K562 (cell line): ENCODE data around the gene DDX23.

ENCODE experiments used
- CHD1 ChIP-seq: fragments of 200-600 bp; sonication (generic); IDR thresholded peaks from one replicate; pipeline ENCODE4 v1.6.1; 2012; ENCODE audit warnings: mild to moderate bottlenecking, moderate library complexity, low read length, inconsistent platforms
- MNT ChIP-seq, 2 experiments: fragments of 450-650 bp; conservative IDR thresholded peaks; 2 replicates each; pipeline ENCODE4 v1.6.1; 2017; ENCODE audit warnings: mild to moderate bottlenecking in 2 of 2, moderate library complexity in 2 of 2
- PHF21A ChIP-seq: fragments of 450-650 bp; IDR thresholded peaks from 2 replicates; pipeline ENCODE4 v1.6.1; 2017; ENCODE audit warnings: low read depth, borderline replicate concordance
- SAFB ChIP-seq: fragments of 200-400 bp; formaldehyde crosslinking; IDR thresholded peaks from 2 replicates; pipeline ENCODE4 v1.6.1; 2017; ENCODE audit warnings: low read depth, low read length, borderline replicate concordance
- ZHX1 ChIP-seq: fragments of 150-350 bp; conservative IDR thresholded peaks from 2 replicates; pipeline ENCODE4 v1.6.1; 2014; ENCODE audit warnings: low read length

DNA sequence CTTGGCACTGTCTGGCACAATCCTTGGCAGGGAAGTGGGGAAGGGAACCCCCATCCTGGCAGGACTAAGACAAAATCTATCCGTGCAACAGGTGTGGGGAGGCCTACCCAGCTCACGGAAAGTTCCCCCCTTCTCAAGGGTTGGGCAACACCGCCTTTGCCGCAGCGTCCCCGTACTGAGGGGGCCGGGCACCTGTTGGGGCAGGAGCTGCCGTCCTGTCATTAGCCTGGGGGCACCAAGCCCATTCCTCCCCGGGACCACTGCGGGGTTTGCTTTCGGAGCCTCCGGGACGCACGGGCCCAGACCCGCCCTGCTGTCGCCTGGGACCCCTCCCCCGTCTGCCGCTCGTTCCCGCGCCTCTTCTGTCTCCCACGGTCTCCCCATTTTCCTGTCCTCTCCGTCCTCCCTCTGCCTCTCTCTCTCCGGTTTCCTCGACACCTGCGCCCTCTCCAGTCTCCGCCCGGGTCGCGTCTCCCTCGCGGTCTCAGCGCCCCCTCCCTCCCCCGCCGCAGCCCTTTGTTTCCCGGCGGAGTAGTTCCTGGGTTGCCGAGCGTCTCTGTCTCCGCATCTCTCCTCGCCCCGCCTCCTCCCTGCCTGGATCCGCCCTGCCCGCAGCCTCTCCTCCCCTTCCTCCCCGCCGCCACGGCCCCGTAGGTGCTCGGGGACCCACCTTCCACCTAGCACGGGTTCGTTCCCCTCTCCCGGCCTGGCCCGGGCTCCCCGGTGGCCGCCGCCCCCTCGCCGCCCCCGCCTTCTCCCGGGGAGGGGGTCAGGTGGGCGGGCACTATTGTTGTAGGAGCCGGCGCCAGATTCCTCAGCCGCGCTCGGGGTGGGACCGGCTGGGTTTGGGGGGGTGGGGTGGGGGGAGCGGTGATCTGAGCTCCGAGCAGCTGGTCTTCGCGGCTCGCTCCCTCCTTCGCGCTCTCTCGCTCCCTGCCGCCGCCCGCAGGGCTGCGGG lies 33.8 kb downstream of the DDX23 start, which contains the start of gene CACNB3:
- no peak for TF ChIP-seq ZHX1
- no peak for TF ChIP-seq CHD1
- TF ChIP-seq MNT (conservative IDR thresholded peaks at IDR 0.05), result no peak
- TF ChIP-seq PHF21A, result 0 out of 2 replicates have a peak, but pooled peaks have one; percentile 22
- TF ChIP-seq SAFB, result no peak
